Measurements from ENCODE around the gene CLN3.
"Not testable (repeated sequence)": the region's sequence is repeated elsewhere in the genome, so short reads cannot be mapped to it uniquely, and the experiment has no call there.

- not testable (repeated sequence) for TF ChIP-seq CTCF (IDR thresholded peaks at IDR 0.05; ENCODE audit: insufficient read depth, low read length, poor library complexity, severe bottlenecking); EZH2phosphoT487 (conservative IDR thresholded peaks at IDR 0.05; ENCODE audit: low read length)
These were observed 56.5 kb downstream of the CLN3 start for GRCh38 chr16:28435340-28435739.

Data from SU-DHL-6 (cell line).